GM21381 (cell line): ENCODE data around the gene SAMD4A.

Experiments
- ATAC-seq: cut with Tn5 transposase; IDR thresholded peaks from one replicate; pipeline ENCODE4 v1.9.1; 2021; ENCODE audit warnings: mild to moderate bottlenecking, moderate library complexity; ENCODE audit not compliant: unreplicated experiment

SAMD4A gene

GRCh38 chr14:54565785-54566409 lies 1.0 kb upstream of the SAMD4A start:
- ATAC-seq, result peak; percentile 49

DNA sequence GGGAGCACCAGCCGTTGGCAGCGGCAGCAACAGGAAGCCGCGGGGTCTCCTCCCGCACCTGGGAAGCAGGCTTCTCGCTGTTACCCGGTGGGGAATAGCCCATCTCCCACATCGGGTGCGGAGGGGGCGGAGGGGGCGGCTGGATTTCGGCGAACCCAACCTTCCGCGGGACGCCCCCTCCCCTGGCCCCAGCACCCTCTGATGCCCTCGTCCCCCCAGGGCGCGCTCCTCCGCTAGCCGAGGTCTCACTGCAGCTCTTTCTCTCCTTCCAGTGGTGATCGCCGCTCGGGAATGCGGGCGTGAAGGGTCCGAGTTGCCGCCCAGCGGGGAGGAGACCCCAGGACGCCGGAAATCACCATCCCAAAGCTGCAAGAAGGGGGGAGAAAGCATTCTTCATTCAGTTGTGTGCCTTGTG lies 303 bp downstream of the SAMD4A start:
- ATAC-seq, result peak; percentile 0

- peak; percentile 17 for ATAC-seq
Observed at GRCh38 chr14:54567639-54568561, 972 bp downstream of the SAMD4A start.

DNA sequence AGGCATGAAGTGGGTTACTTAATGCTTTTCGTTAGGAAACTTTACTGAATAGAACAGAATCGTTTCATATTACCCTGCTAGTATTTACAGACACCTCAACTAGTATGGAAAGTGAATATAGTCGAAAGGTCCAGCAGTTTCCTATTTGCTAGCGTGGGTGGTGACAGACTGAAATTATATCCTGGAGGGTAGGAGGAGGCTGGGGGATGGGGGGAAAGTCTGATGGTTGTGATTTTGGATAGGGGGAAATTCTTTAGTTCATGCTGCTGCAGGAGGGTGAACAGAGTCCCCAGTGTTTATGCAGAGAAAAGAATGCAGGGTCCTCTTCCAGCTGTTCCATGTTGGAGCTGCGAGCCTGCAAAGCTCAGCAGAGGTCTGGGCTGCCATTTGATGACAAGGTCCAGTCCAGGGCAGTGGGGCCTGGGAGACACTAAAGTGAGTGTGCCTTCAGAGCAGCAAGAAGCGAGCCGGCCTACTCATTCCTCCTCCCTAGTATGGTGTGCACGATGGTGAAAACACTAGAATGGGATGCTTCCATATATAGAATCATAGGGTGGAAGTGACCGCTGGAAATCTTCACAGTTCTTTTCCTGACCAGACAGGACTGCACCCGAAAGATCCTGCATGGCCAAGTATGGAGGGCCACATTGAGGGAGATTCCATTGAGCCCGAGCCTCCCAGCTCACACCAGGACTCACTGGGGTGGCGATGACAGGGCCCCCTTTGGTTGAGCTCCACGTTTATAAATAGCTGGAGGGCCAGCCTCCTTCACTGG lies 2.1 kb downstream of the SAMD4A start:
- no peak for ATAC-seq

- no peak for ATAC-seq
Observed at GRCh38 chr14:54570047-54570446, 3.1 kb downstream of the SAMD4A start.

GRCh38 chr14:54570631-54571415 lies 3.9 kb downstream of the SAMD4A start:
- no peak for ATAC-seq

GRCh38 chr14:54572316-54572715 lies 5.4 kb downstream of the SAMD4A start:
- ATAC-seq, result no peak

DNA sequence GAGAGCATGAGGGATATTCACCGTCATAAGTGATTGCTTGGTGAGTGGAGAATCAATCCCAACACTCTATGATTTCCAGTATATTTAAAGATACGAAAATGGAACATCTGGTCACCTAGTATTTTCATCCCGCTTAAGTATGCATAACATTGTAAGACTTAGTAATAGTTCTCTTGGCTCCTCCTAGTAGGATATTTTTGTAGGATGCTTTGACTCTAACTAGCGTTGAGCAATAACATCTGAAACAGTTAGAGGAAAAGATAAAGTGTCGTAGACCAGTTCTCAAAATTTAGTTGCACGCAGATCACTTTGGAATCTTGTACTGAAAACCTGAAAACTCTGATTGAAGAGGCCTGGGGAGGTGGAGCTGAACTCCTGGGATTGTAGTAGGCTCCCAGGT lies 7.6 kb downstream of the SAMD4A start:
- ATAC-seq, result no peak

DNA sequence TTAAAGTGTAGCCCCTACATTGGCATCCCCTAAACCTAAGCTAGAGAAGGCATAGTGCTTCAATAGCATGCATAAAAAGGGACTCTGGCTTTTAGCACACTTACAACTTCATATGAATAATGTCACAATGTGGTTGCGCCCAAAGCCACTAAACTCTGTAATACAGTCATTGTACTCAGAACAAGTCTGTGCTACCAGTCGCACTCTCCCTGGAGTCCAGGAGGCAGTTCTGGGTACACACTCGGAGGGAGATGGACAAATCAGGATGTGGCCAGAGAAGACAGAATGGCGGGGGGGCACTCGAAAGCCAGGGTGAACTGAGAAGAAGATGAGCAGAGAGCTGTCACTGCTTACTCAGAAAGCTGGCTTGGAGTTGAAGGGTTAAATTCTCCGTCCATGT lies 10.6 kb downstream of the SAMD4A start:
- no peak for ATAC-seq

GRCh38 chr14:54577977-54578376 lies 11.0 kb downstream of the SAMD4A start:
- no peak for ATAC-seq

- no peak for ATAC-seq
Observed at GRCh38 chr14:54579621-54580020, 12.7 kb downstream of the SAMD4A start.

DNA sequence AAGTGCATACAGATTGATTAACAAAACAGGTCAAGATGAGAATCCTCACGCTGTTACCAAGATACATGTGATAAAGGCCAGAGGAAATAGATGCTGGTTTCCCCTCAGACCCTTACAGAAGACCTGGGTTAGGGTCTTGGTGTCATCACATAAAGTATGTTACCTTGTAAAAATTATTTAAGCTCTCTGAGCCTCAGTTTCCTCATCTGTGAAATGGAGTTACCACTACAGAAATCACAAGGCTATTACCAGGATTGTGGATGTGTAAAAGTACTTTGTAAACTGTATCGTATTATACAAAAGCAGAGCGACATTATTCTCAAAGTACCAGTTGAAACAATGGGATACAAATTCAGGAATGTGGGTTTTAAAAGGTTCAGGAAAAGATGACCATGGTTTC lies 14.0 kb downstream of the SAMD4A start:
- ATAC-seq, result no peak

- ATAC-seq, result no peak
Observed at GRCh38 chr14:54582334-54582733, 15.4 kb downstream of the SAMD4A start.

DNA sequence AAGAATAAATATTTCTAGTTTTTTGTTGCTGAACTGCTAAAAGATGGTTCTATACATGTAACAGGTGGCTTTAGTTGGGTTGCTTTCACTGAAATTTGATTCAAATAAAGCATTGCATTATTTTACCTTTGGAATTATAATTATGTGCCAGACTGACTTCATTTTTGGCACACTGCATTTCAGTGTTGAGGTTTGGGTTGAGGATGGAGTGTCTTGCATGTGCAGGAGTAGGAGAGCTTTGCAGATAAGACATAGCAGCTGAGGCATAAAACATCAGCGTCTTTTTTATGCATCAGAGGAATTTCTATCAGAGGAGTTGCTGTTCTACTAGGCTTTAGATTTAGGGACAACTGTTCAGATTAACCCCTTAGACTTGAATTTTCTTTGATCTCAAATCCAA lies 17.2 kb downstream of the SAMD4A start:
- no peak for ATAC-seq

DNA sequence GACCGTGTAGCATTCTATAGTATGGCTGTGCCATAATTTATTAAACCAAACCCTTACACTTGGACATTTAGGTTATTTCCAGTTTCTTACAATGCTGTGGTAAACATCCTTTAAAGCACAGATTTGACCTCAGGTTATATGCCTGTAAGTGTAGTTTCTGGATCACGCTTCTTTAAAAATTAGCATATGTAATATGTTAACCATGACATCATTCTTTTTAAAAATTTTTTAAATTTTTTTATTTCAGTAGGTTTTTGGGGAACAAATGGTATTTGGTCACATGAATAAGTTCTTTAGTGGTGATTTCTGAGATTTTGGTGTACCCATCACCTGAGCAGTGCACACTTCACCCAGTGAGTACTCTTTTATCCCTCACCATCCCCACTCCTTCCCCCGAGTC lies 18.3 kb downstream of the SAMD4A start:
- ATAC-seq, result no peak

DNA sequence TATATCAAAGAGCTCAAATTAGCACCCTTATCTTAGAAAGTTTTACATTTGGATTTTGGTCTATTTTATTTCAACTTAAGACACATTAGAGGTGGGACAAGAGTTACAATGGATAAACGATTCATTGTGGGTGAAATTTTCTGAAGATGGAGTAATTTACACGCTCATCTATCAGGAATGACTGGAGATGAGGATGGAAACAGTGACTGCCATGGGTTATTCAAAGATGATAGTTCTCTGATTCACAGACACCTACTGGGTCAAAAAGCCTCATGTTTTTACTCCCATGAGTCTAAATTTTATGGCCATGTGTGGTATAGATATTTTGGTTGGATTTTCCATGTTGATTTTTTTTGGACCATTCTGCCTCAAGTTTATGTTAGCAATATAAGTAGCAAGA lies 22.1 kb downstream of the SAMD4A start:
- ATAC-seq, result no peak

- ATAC-seq, result no peak
Observed at GRCh38 chr14:54589843-54590242, 22.9 kb downstream of the SAMD4A start.

DNA sequence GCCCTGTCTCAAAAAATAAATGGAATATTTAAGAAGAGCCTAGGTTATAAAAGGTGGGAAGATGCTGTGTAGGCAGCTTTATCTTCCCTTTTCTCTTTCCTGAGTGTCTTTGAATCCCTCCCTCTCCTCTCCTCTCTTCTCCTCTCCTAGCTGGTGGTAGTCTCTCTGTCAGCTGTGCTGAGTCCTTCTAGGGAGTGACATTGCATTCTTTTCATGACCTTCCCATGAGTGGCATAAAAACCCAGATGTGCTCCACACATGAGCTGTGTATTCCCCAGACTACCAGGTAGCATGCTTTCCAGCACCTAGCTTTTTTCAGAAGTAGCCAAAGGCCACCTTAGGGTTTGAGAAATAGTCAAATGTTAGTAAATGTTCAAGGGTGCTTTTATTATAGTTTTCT lies 23.6 kb downstream of the SAMD4A start:
- ATAC-seq, result no peak

DNA sequence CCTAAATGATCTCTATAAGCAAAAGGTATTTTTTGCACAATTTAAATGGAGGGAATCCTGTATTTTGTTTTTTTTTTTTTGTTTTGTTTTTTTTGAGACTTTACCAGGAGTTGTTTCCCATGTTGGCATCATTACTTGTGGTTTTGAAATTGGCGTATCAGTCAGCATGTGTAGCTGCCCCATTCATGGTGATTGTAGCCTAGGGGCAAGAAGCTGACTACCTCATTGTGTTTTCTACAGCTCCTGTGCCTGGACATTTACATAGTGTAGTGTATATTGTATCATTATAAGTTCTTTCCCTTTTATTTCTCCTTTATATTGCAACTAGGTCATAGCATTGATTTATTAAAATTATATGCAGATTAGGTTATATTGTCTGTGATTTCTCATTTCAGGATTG lies 24.5 kb downstream of the SAMD4A start:
- ATAC-seq, result no peak

- ATAC-seq, result no peak
Observed at GRCh38 chr14:54591866-54592265, 24.9 kb downstream of the SAMD4A start.

DNA sequence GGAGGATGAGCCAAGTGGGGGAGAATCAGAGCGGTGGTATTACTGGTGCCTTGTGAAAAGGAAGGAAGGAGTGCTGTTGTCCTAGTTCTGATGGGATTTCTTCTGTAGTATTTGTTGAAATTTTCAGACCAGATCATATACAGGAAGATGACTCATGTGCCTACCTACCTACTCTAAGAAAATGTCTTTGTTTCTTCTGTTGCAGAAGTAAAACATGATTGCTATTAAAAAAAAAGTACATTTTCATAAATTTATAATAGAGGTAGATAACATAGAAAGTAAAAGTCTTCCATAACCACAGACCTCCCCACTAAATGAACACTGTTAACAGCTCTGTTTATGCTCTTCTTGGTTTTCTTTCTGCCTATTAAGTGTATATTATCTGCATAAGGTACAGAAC lies 26.9 kb downstream of the SAMD4A start:
- ATAC-seq, result no peak
